ENCODE measurements around the gene TULP4.

Gene TULP4

DNA sequence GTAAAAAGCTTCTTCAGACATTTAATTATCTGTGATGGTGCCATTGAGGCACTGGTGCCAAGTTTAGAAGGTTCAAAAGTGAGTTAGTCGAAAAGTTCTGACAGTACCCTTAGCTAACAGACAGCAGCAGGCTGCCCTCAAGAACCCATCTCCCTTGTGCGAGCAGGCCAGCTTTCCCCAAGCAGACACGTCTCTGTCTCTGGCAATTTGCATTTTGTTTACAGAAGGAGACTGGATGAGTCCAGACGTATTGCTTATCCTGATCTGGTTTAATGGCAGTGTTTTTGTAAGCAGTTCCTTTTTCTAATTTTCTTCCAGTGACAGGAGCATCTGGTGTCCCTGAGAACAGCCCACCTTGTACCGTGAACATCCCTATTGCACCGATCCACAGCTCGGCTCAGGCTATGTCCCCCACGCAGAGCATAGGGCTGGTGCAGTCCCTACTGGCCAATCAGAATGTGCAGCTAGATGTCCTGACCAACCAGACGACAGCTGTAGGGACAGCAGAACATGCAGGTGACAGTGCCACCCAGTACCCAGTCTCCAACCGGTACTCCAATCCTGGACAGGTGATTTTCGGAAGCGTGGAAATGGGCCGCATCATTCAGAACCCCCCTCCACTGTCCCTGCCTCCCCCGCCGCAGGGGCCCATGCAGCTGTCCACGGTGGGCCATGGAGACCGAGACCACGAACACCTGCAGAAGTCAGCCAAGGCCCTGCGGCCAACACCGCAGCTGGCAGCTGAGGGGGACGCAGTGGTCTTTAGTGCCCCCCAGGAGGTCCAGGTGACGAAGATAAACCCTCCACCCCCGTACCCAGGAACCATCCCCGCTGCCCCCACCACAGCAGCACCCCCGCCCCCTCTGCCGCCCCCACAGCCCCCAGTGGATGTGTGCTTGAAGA lies 189.3 kb downstream of the TULP4 start:
- Histone ChIP-seq H3K4me1 (ENCODE audit: control insufficient read depth, insufficient read depth, low read length, poor library complexity, severe bottlenecking) (peaks cover 9% of the 10 kb centered on the region), H3K4me3 (ENCODE audit: extremely low read depth, insufficient read depth, low read length, poor library complexity, severe bottlenecking) (no peak overlapping the region), H3K9me3 (ENCODE audit: control insufficient read depth, low read length) (no peaks in the 10 kb centered on the region), H3K36me3 (ENCODE audit: control insufficient read depth, insufficient read depth, low read length) (peaks cover 60% of the 10 kb centered on the region), H3K27ac (ENCODE audit: low read depth, low read length, severe bottlenecking) (no peak overlapping the region)
- WGBS, 2 experiments (ENCODE audit: insufficient coverage in 2 of 2): 92 to 95% methylated on average over 19 to 20 of the region's 26 CpGs

DNA sequence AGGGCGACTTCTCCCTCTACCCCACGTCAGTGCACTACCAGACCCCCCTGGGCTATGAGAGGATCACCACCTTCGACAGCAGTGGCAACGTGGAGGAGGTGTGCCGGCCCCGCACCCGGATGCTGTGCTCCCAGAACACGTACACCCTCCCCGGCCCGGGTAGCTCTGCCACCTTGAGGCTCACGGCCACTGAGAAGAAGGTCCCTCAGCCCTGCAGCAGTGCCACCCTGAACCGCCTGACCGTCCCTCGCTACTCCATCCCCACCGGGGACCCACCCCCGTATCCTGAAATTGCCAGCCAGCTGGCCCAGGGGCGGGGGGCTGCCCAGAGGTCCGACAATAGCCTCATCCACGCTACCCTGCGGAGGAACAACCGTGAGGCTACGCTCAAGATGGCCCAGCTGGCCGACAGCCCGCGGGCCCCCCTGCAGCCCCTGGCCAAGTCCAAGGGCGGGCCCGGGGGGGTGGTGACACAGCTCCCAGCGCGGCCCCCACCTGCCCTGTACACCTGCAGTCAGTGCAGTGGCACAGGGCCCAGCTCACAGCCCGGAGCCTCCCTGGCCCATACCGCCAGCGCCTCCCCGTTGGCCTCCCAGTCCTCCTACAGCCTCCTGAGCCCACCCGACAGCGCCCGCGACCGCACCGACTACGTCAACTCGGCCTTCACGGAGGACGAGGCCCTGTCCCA lies 190.1 kb downstream of the TULP4 start:
- Histone ChIP-seq H3K4me3 (ENCODE audit: extremely low read depth, insufficient read depth, low read length, poor library complexity, severe bottlenecking) (no peak overlapping the region), H3K36me3 (ENCODE audit: control insufficient read depth, insufficient read depth, low read length) (peaks cover 64% of the 10 kb centered on the region), H3K27ac (ENCODE audit: low read depth, low read length, severe bottlenecking) (no peak overlapping the region), H3K9me3 (ENCODE audit: control insufficient read depth, low read length) (no peaks in the 10 kb centered on the region), H3K4me1 (ENCODE audit: control insufficient read depth, insufficient read depth, low read length, poor library complexity, severe bottlenecking) (peaks cover 9% of the 10 kb centered on the region)
- 95 to 96% methylated on average over 28 to 32 of the region's 43 CpGs for WGBS, 2 experiments (ENCODE audit: insufficient coverage in 2 of 2)

DNA sequence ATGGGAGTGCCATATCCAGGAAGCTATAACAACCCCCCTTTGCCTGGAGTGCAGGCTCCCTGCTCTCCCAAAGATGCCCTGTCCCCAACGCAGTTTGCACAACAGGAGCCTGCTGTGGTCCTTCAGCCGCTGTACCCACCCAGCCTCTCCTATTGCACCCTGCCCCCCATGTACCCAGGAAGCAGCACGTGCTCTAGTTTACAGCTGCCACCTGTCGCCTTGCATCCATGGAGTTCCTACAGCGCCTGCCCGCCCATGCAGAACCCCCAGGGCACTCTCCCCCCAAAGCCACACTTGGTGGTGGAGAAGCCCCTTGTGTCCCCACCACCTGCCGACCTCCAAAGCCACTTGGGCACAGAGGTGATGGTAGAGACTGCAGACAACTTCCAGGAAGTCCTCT lies 191.0 kb downstream of the TULP4 start:
- Histone ChIP-seq H3K36me3 (ENCODE audit: control insufficient read depth, insufficient read depth, low read length) (peaks cover 65% of the 10 kb centered on the region), H3K4me1 (ENCODE audit: control insufficient read depth, insufficient read depth, low read length, poor library complexity, severe bottlenecking) (peaks cover 9% of the 10 kb centered on the region), H3K4me3 (ENCODE audit: extremely low read depth, insufficient read depth, low read length, poor library complexity, severe bottlenecking) (no peak overlapping the region), H3K27ac (ENCODE audit: low read depth, low read length, severe bottlenecking) (no peak overlapping the region), H3K9me3 (ENCODE audit: control insufficient read depth, low read length) (no peaks in the 10 kb centered on the region)
- 87 to 93% methylated on average over 3 to 5 of the region's 7 CpGs for WGBS, 2 experiments (ENCODE audit: insufficient coverage in 2 of 2)

DNA sequence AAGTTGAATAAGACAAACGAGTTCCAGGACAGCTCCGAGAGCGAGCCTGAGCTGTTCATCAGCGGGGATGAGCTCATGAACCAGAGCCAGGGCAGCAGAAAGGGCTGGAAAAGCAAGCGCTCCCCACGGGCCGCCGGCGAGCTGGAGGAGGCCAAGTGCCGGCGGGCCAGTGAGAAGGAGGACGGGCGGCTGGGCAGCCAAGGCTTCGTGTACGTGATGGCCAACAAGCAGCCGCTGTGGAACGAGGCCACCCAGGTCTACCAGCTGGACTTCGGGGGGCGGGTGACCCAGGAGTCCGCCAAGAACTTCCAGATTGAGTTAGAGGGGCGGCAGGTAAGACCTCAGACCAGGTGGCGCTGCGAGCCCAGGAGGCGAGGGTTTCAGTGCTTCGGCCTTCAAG lies 191.6 kb downstream of the TULP4 start:
- 97 to 98% methylated on average over 23 to 25 of the region's 25 CpGs for WGBS, 2 experiments (ENCODE audit: insufficient coverage in 2 of 2)
- H3K27ac ChIP-seq (ENCODE audit: low read depth, low read length, severe bottlenecking): no peak overlapping the region
- H3K36me3 ChIP-seq (ENCODE audit: control insufficient read depth, insufficient read depth, low read length): peaks cover 60% of the 10 kb centered on the region
- H3K4me1 ChIP-seq (ENCODE audit: control insufficient read depth, insufficient read depth, low read length, poor library complexity, severe bottlenecking): peaks cover 9% of the 10 kb centered on the region
- H3K4me3 ChIP-seq (ENCODE audit: extremely low read depth, insufficient read depth, low read length, poor library complexity, severe bottlenecking): no peak overlapping the region
- no peaks in the 10 kb centered on the region for H3K9me3 ChIP-seq (ENCODE audit: control insufficient read depth, low read length)

DNA sequence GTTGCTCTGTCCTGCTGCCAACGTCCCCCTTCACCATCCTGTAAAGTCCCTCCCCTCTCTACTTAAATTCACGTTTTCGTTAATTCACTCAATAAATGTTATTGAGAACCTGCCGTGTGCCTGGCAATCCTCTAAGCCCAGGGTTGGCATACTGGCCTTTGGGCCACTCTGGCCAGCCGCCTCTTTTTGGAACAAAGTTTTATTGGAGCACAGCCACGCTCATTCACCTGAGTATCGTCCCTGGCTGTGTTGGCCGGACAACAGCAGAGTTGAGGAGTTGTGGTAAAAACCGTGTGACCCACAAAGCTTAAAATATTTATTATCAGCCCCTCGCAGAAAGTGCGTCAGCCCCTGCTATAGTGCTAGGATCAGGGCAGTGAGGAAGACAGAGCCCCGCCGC lies 192.9 kb downstream of the TULP4 start:
- H3K27ac ChIP-seq (ENCODE audit: low read depth, low read length, severe bottlenecking): no peak overlapping the region
- WGBS, 2 experiments (ENCODE audit: insufficient coverage in 2 of 2): 96% methylated on average over 7 to 12 of the region's 13 CpGs
- H3K4me1 ChIP-seq (ENCODE audit: control insufficient read depth, insufficient read depth, low read length, poor library complexity, severe bottlenecking): peaks cover 3% of the 10 kb centered on the region
- H3K4me3 ChIP-seq (ENCODE audit: extremely low read depth, insufficient read depth, low read length, poor library complexity, severe bottlenecking): no peak overlapping the region
- no peaks in the 10 kb centered on the region for H3K9me3 ChIP-seq (ENCODE audit: control insufficient read depth, low read length)
- peaks cover 54% of the 10 kb centered on the region for H3K36me3 ChIP-seq (ENCODE audit: control insufficient read depth, insufficient read depth, low read length)

DNA sequence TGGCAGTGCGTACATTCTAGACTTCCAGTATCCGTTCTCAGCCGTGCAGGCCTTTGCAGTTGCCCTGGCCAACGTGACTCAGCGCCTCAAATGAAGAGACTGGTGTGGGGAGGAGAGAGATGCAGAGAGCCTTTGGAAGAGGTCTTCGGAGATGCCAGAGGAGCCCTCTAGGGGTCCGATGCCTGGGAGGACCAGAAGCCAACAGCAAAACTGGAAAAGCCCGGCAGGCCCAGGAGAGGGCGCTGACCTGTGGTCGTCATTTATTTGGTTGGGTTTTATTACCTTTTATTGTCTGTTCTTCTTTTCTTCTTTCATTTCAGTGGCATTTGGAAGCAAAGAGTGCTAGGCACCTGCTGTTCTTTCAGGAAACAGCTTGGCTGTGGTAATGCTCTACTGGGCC lies 194.3 kb downstream of the TULP4 start:
- peaks cover 54% of the 10 kb centered on the region for H3K36me3 ChIP-seq (ENCODE audit: control insufficient read depth, insufficient read depth, low read length)
- H3K27ac ChIP-seq (ENCODE audit: low read depth, low read length, severe bottlenecking): no peak overlapping the region
- 54 to 61% methylated on average over 7 of the region's 10 CpGs for WGBS, 2 experiments (ENCODE audit: insufficient coverage in 2 of 2)
- no peaks in the 10 kb centered on the region for H3K9me3 ChIP-seq (ENCODE audit: control insufficient read depth, low read length)
- H3K4me1 ChIP-seq (ENCODE audit: control insufficient read depth, insufficient read depth, low read length, poor library complexity, severe bottlenecking): no peaks in the 10 kb centered on the region
- H3K4me3 ChIP-seq (ENCODE audit: extremely low read depth, insufficient read depth, low read length, poor library complexity, severe bottlenecking): no peak overlapping the region

DNA sequence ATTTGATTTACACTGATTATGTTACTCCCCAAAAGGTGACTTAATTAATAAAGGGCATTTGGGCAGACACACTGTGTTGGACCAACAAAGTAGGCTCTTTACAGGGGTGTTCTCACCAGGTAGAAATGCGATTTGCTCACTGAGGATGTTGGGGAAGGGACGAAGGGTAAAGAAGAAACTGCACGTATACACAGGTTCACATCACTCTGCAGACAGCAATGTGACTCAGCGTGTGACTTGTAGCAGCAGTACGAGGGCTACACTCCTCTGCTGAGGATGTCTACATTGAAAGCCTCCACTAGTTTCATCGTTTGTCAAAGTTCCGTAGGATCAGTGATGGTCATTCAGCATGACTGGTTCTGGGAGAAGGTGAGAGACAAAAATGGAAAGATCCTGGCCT lies 194.9 kb downstream of the TULP4 start:
- H3K36me3 ChIP-seq (ENCODE audit: control insufficient read depth, insufficient read depth, low read length): peaks cover 50% of the 10 kb centered on the region
- no peaks in the 10 kb centered on the region for H3K4me1 ChIP-seq (ENCODE audit: control insufficient read depth, insufficient read depth, low read length, poor library complexity, severe bottlenecking)
- no peak overlapping the region for H3K27ac ChIP-seq (ENCODE audit: low read depth, low read length, severe bottlenecking)
- no peak overlapping the region for H3K4me3 ChIP-seq (ENCODE audit: extremely low read depth, insufficient read depth, low read length, poor library complexity, severe bottlenecking)
- H3K9me3 ChIP-seq (ENCODE audit: control insufficient read depth, low read length): no peaks in the 10 kb centered on the region
- WGBS, 2 experiments (ENCODE audit: insufficient coverage in 2 of 2): 95% methylated on average over 6 to 7 of the region's 7 CpGs

DNA sequence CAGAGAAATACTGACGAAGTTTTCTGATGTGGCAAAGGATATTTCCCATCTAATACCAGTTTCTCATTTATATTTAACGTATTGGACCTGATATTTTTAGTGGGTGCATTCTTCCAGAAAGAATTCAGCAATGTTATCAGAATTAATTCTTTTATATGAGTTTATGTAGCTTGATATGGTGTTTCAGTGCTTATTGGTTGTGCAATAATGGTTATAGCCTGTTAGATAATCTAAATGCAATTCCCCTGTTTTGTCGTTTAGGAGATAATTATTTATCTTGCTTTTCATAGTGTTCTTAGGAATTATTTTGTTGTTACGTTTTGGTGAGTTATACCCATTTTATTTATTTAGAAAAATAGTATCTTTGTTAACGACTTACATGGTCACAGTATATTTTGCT lies 196.2 kb downstream of the TULP4 start:
- H3K4me1 ChIP-seq (ENCODE audit: control insufficient read depth, insufficient read depth, low read length, poor library complexity, severe bottlenecking): no peaks in the 10 kb centered on the region
- no CpG with 5 or more reads among the region's 5 CpGs for WGBS, 2 experiments (ENCODE audit: insufficient coverage in 2 of 2)

DNA sequence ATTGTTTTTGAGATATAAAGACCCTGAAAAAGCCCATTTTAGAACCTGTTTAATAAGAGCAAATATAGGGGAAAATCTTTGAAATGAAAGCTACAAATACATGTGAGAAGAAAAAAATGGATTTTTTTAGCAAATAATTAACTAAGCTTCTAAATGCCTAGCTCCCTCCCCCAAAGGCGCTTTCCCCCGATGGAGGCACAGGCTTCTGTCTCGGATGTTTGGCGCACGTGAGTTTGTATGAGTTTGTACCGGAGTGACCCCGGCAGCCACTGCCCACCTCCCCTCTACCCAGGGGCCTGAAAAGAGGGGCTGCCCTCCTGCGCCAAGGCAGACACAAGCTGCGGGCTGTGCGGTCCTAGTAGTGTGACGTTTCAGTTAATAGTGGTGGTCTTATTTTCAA lies 197.2 kb downstream of the TULP4 start:
- Histone ChIP-seq H3K27ac (ENCODE audit: low read depth, low read length, severe bottlenecking) (no peak overlapping the region), H3K4me1 (ENCODE audit: control insufficient read depth, insufficient read depth, low read length, poor library complexity, severe bottlenecking) (no peaks in the 10 kb centered on the region), H3K9me3 (ENCODE audit: control insufficient read depth, low read length) (no peaks in the 10 kb centered on the region), H3K4me3 (ENCODE audit: extremely low read depth, insufficient read depth, low read length, poor library complexity, severe bottlenecking) (no peak overlapping the region), H3K36me3 (ENCODE audit: control insufficient read depth, insufficient read depth, low read length) (peaks cover 37% of the 10 kb centered on the region)
- 93 to 100% methylated on average over 2 to 5 of the region's 11 CpGs for WGBS, 2 experiments (ENCODE audit: insufficient coverage in 2 of 2)

More for the DNA sequence above, 196.2 kb downstream of the TULP4 start:
- H3K27ac ChIP-seq (ENCODE audit: low read depth, low read length, severe bottlenecking): no peak overlapping the region
- H3K4me3 ChIP-seq (ENCODE audit: extremely low read depth, insufficient read depth, low read length, poor library complexity, severe bottlenecking): no peak overlapping the region
- H3K9me3 ChIP-seq (ENCODE audit: control insufficient read depth, low read length): no peaks in the 10 kb centered on the region
- peaks cover 39% of the 10 kb centered on the region for H3K36me3 ChIP-seq (ENCODE audit: control insufficient read depth, insufficient read depth, low read length)

DNA sequence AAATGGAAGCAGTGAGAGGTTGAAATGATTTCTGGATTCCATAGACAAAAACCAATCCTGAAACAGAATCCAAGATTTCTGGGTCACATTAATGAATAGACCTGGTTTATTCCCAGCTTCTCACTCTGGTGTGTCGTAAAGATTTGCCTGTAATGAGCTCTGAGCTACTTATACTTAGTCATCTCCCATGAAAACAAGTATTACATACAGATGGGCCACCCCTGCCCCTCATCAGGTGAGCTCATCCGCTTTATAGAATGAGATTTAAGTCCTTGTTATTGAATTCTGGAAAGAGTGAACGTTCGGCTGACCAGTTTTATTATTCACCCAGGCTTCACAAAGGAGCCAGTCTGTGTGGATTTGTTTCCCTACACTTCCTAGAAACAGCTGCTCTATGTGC lies 200.5 kb downstream of the TULP4 start:
- Histone ChIP-seq H3K9me3 (ENCODE audit: control insufficient read depth, low read length) (no peaks in the 10 kb centered on the region), H3K27ac (ENCODE audit: low read depth, low read length, severe bottlenecking) (no peak overlapping the region), H3K4me1 (ENCODE audit: control insufficient read depth, insufficient read depth, low read length, poor library complexity, severe bottlenecking) (peaks cover 1% of the 10 kb centered on the region), H3K36me3 (ENCODE audit: control insufficient read depth, insufficient read depth, low read length) (peaks cover 25% of the 10 kb centered on the region), H3K4me3 (ENCODE audit: extremely low read depth, insufficient read depth, low read length, poor library complexity, severe bottlenecking) (no peak overlapping the region)
- 100% methylated on average over 1 of the region's 4 CpGs; no CpG with 5 or more reads in 1 of the 2 experiments for WGBS, 2 experiments (ENCODE audit: insufficient coverage in 2 of 2)

DNA sequence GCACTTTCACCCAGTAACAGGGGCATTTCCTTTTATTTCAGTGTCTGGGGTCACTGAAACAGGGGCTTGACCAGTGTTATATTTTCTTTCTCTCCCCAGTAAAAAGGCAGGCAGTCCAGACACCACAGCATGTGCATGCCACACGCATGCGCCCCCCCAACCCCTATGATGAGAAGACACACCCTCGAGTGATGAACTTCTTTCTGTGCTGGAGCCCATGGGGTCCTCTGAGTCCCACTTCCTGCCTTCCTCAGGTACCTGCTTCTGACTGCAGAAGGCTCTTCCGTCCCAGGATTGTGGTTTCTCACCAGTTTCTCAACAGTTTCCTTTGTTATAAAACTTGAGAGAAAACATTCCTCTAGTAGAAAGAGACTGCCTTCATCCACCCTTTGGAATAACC lies 201.9 kb downstream of the TULP4 start:
- H3K4me1 ChIP-seq (ENCODE audit: control insufficient read depth, insufficient read depth, low read length, poor library complexity, severe bottlenecking): peaks cover 9% of the 10 kb centered on the region
- no peak overlapping the region for H3K4me3 ChIP-seq (ENCODE audit: extremely low read depth, insufficient read depth, low read length, poor library complexity, severe bottlenecking)
- no peak overlapping the region for H3K27ac ChIP-seq (ENCODE audit: low read depth, low read length, severe bottlenecking)
- no peaks in the 10 kb centered on the region for H3K9me3 ChIP-seq (ENCODE audit: control insufficient read depth, low read length)
- peaks cover 20% of the 10 kb centered on the region for H3K36me3 ChIP-seq (ENCODE audit: control insufficient read depth, insufficient read depth, low read length)
- 91 to 92% methylated on average over 3 to 4 of the region's 4 CpGs for WGBS, 2 experiments (ENCODE audit: insufficient coverage in 2 of 2)
